Amniotic epithelial cell (primary cell): Measurements from ENCODE around the gene WDR19.
"Not testable (repeated sequence)": the region's sequence is repeated elsewhere in the genome, so short reads cannot be mapped to it uniquely, and the experiment has no call there.

ENCODE experiments used
- DNase-seq: peaks from one replicate; pipeline ENCODE4 v3.0.0-alpha.2; 2010; ENCODE audit warnings: low read depth

Gene WDR19

DNA sequence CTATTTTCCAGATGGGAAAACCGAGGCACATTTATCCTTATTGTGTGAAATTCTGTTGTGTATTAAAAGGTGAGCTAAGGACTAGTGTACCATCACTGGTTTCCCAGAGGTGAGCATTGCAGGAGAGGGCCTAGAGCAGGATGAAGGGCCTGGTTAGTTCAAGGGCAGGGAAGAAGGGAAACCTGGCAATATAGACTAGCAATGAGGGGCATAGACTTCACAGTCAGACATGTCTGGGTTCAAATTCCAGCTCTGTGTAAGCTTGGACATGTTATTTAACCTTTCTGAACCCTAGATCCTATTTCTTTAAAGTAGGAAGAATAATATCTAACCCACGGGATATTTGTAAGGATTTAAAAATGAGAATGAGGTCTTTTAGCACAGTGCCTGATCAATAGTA is 50.8 kb downstream of the WDR19 start:
- DNase-seq = no peak

DNA sequence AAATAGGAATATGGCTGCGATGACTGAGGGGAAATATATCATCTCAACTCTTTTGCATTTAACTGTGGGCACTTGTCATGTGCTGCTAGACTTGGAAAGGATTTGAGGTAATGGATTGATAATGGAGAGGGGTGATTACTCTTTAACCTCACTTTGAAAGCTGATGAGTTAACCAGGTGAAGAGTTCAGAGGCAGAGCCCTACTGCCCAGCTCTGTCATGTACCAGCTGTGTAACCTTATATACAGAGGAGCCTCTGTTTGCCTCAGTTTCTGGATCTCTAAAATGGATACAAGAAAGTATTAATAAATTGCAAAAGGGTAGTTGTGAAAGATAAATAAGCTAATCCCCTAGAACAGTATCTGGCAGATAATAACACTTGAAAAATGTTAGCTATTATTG is 51.5 kb downstream of the WDR19 start:
- no peak for DNase-seq

DNA sequence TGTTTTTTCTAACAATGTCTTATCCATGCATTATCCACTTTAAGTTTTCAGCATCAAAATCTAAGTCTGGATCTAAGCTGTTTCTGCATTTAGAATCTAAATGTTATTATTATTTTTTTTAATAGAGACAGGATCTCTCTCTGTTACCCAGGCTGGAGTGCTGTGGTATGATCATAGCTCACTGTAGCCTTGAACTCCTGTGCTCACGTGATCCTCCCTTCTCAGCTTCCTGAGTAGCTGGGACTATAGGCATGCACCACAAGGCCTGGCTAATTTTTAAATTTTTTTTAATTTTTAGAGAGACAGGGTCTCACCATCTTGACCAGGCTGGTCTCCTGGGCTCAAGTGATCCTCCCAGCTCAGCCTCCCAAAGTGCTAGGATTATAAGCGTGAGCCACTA is 52.7 kb downstream of the WDR19 start:
- DNase-seq = no peak

DNA sequence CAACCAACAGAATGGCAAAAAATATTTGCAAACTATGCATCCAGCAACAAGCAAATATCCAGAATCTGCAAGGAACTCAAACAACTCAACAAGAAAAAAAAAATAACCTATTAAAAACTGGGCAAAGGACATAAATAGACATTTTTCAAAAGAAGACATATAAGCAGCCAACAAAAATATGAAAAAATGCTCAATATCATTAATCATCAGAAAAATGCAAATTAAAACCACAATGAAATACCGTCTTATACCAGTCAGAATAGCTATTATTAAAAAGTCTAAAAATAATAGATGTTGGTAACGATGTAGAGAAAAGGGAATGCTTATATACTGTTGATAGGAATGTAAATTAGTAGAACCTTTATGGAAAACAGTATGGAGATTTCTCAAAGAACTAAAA is 53.4 kb downstream of the WDR19 start:
- DNase-seq = no peak

DNA sequence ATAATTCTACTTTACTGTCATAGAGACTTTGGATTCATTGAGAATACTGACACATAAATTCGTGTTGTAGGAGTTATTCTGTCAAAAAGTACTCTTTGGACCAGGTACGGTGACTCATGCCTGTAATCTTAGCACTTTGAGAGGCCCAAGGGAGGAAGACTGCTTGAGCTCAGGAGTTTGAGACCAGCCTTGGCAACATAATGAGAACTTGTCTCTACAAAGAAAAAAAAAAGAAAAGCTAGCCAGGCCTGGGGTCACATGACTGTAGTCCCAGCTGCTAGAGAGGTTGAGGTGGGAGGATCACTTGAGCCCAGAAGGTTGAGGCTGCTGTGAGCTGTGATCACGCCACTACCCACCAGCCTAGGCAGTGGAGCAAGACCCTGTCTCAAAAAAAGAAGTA is 54.9 kb downstream of the WDR19 start:
- DNase-seq = peak; percentile 39

DNA sequence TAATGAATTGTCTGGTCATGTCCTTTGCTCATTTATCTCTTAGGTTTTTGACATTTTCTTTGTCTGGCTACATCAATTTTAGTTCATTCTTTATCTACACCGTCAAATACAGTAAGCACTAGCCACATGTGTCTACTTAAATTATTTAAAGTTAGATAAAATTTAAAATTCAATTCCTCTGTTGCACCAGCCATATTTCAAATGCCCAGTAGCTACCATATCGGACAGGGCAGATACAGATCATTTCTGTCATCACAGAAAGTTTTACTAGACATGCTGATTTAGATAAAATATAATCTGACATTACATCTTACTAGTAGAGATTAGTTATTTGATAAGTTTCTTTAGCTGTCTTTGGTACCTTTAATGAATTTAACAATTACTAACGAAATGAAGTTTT is 61.1 kb downstream of the WDR19 start:
- DNase-seq = no peak

DNA sequence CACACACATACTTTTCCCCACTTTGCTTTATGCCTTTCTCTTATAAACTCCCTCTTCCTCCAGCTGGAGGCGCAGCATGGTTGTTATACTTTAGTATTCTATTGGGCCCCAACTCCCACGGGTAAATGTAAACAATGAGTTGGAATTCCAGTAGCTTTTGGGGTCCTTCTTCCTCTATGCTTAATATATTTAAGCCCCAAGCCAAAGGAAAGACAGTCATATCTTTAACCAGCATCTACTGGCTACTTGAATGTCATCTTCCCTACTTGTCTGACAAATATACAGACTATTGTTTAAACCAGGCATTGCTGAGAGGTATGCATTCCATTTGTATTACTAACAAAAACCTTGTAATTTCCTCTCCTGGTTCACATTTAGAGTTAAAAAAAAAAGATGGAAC is 72.9 kb downstream of the WDR19 start:
- DNase-seq = peak; percentile 39

DNA sequence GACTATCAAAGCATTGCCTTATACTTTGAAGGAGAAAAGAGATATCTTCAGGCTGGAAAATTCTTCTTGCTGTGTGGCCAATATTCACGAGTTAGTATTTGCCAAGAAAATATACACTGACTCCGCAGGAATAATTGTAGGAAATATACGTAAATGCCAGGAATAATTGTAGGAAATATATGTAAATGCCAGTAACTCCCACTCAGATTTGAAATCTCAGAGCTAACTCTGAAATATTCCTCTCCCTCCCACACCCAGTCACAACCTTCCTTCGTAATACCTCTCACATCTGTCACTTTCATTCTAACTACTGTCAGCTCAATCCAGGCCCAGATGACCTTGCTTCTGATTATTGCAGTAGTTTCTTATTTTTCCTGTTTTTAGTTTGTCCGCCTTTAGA is 73.5 kb downstream of the WDR19 start:
- DNase-seq = no peak

DNA sequence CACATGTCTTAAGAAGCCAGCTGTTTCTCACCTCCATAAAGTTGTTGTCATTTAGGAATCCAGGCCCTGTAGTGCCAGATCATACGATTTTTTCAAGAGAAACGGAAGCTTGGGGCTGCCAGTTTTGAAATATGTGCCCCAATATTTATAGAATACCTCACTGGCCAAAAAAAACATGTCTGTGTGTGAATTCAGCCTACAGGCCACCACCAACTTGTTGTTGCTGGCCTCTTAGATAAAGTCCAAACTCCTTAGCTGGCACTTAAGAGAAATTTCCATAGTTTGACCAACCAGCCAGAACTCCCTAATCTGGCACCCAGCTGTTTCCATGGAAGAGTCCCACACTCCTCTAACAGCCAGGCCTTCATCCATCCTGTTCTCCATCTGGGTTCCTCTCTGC is 74.1 kb downstream of the WDR19 start:
- DNase-seq = no peak

DNA sequence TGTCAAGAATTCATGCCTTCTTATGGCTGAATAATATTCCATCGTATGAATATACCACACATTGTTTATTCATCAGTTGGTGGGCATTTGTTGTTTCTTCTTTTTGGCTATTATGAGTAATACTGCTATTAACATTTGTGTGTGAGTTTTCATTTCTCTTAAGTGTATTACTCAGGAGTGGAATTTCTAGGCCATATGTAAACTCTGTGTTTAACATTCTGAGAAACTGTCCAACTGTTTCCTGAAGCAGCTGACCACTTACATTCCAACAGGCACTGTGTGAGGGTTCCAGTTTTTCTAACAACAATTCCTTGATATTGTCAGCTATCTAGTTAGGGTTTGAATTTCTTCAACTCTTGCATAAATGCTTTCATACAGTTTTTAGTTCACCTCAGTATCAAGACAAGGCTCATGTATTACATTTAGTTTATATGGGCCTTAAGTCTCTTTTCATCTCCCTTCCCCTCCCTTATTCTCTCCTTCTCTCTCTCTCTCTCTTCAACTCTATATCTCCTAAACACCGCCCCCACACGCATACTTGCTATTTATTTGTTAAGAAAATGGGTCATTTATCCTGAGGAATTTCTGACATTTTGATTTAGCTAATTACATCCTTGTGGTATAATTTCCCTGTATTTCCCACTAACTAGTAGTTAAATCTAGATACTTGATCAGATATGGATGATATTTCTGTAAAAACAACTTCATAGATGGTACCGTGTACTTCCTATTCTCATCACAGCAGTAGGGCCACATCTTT is 77.4 kb downstream of the WDR19 start:
- peak; percentile 59 for DNase-seq

DNA sequence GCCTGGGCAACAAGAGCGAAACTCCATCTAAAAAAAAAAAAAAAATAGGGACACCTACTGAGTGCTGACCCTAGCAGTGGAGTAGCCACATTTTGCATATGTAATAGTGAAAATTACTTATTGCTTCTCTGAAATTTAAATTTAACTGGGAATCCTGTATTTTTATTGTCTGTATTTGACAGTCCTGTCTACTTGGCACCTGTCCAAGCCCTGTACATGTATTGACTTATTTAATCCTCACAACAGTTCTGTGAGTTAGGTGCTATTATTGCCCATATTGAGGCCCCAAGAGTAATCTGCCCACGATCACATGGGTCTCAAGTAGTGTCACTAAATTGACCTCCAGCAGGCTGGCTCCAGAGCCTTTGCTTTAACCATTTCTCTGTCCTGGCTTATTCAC is 81.6 kb downstream of the WDR19 start:
- no peak for DNase-seq

DNA sequence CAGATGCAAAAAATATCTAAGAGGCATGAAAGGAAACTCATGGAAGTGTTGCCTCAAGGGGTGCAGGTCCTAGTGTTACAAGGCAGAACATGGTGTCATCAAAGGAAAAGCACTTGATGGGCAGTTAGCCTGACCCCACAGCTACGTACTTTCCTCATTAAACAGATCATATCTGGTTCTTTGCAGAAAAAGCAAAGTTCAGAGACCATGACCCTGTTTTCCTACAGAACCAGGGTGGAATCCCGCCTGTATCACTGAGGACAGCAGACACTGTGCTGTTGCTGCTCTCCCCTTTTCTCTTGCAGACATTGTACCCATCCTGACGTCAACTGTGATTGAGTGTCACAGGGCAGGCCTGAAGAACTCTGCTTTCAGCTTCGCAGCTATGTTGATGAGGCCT is 92.2 kb downstream of the WDR19 start:
- DNase-seq = no peak

DNA sequence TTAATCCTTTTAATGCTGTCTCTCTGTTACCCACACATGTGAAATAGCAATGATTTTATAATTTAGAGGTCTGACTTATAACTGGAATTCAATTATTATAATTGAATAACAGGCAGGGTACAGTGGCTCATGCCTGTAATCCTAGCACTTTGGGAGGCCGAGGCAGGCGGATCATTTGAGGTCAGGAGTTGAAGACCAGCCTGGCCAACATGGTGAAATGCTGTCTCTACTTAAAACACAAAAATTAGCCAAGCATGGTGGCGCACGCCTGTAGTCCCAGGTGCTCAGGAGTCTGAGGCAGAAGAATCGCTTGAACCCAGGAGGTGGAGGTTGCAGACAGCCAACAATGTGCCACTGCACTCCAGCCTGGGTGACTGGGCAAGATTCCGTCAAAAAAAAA is 95.3 kb downstream of the WDR19 start:
- DNase-seq = not testable (repeated sequence)

DNA sequence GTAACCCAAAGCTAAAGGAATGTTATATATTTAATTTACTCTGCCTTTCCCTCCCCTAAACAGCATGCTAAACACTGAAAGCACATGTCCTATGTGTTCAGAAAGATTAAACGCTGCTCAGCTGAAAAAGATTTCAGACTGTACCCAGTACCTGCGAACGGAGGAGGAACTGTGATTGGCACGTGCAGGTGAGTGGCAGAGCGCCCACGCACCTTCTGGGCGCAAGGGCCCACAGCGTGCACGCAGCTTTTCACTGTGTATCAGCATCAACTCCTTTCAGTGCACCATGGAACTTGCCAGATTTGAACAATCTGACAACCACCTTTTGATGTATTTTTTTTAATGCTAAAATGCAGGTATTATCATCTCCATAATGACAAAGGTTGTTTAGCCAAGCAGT is 96.1 kb downstream of the WDR19 start:
- no peak for DNase-seq

DNA sequence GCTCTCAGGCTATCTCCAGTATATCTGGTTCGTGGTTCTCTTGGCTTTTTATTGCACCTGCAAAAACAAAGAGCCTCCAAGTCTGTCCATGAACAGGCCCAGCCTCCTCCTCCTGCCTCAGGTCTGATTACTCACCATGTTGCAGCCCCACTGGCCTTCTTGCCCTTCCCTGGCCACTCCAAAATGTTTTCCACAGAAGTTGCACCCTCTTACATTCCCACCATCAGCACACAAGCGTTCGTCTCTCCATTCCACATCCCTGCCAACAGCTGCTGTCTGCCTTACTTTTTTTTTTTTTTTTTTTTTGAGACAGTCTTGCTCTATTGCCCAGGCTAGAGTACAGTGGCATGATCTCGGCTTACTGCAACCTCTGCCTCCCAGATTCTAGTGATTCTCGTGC is 97.1 kb downstream of the WDR19 start:
- DNase-seq = no peak

DNA sequence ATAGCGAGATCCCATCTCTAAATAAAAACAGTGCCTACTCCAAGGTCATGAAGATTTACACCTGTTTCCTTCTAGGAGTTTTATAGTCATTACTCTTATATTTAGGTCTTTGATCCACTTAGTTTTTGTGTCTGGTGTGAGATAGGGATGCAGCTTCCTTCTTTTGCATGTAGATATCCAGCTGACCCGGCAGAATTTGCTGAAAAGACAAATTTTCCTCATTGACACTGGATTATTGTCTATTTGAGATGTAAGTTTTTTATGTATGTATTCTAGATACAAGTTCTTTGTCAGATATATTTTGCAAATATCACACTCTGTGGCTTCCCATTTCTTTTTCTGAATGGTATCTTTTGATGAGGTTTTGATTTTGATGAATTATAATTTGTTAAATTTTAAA is 98.4 kb downstream of the WDR19 start:
- DNase-seq = no peak

DNA sequence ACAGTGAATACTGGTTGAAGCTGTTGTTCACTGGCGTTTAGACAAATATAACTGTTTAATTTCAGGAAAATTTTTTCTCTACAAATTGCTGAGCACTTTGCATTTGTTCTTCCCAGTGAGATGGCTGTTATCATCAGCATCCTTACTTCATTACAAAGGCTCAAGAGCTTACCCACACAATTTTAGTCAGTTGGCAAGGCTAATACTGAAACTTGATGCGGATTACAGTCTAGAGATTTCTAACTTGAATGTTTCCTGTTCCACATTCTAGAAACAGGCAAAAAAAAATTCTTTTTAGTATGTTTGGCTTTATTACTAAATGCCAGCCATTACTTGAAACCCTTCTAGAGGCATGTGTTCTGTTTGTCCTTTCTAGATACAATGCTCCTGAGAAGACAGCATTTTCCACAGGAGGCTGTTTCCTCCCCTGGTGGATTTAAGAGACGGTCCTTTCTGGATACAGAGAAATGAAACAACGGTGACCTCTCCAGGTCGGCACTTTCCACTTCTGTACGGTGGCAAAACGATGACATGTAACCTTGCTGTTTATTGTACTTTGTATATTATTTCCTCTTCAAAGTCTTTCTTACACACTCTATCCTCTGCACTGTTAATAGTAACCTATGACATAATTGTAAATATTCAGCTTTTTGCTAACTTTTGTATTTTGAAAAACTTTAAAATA is 102.9 kb downstream of the WDR19 start:
- no peak for DNase-seq

DNA sequence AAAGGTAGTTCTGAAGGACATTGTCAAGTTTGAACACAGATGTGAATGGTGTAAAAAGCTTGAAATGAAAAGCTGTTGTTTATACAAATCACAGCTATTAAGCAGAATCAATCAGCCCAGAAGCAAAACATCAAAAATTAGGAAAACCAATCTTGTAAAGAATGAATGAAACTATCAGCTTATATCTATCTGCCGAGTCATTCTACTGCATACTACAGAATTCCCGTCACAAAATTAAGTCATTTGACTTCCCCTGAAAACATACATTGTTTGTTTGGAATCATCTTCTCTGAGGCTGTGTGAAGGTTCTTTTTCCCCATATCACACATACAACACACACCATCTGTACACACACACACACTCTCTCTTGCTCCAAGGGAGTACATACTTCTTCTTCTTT is 103.5 kb downstream of the WDR19 start:
- DNase-seq = no peak

DNA sequence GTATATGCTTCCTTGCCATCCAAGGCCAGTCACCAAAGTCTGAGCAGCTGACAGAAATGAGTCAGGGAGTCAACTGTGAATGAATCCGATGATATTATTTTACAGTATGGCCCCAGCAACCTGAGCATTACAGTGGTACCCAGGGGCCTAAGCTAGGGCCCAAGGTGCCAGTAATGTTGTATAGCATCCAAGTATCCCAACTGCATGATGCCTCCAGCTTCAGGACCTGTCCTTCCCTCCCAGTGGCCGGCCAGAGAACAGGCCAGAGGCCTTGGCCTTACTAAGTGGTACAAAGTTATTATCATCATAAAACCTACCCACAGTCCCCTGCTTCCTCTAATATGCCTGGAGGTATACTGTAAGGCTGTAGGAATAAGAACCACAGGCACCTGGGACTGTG is 103.9 kb downstream of the WDR19 start:
- no peak for DNase-seq

DNA sequence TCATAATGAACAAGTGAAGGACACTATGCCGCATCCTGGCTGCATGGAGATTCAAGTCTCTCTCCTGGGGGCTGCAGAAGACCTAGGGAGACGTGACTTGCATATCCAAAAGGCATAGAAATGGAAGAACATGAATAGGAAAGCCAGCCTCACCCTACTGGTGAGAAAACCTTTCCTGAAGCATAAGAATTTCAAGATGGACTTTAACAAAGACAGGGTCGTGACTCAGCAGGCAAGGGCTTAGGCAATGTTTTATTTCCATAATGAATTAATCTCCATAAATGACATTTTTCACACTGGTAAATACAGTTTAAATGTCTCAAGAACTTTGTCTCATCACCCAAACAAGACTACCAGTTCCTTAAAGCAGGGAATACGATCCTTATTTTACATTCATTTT is 104.9 kb downstream of the WDR19 start:
- DNase-seq = no peak

DNA sequence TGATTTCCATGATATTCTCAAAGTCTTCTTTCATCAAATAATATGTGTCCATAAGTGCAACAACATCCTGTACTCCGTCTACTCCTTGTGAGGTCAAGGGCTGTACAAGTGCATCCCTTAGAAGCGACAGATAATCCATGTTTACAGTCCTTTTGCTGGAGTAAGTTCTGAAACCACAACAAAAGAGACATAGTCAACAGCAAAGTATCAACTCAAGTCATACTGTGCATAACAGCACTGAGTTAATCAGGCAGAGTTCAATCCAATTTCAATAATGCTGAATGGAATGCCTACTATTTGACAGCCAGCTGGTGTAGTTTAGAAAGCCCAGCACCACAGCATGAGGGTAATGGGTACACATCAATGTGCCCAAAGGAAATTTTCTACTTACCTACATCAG is 109.4 kb downstream of the WDR19 start:
- no peak for DNase-seq

DNA sequence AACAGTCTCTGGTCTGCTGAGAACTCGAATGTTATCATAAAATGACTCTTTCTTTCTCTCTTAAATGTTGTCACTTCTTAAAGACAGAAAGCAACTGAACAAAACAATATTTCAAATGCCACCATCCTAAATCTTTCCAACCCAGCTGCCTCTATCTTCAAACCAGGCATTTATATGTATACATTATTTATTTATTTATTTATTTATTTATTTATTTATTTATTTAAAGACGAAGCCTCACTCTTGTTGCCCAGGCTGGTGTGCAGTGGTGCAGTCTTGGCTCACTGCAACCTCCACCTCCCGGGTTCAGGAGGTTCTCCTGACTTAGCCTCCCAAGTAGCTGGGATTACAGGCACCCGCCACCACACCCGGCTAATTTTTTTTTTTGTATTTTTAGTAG is 110.1 kb downstream of the WDR19 start:
- not testable (repeated sequence) for DNase-seq

DNA sequence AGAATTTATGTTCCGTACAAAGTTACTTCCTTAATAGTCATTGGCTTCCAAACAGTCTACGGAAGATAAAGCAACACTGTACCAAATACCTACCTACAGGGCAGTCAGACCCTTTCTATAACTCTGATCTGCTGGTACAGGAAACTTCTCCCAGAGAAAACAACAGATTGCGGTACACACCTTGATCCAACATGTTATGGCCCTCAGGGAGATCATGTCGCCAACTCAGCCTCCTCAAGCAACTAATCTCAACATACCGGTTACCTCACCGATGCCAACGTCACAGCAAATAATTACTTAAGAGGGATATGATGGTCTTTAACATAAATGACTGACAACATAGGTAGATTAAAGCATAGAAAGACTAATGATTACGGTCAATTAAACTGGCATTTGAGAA is 113.5 kb downstream of the WDR19 start:
- no peak for DNase-seq

DNA sequence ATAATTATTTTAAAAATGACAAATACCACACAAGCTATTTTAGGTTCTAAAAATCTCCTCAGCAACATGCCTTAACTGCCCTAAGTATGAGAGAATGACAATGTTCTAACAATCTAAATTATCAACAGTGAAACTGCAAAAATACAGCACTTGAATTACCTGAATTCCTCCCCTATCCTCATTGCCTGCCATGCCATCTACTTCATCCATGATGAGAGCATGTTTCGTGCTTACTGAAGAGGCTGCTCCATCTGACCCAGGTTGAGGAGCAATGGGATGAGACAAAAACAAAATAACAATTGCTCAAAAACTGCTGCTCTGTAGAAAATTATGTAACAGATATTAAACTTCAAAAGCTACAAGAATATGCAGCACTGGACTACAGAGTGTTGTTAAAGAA is 120.6 kb downstream of the WDR19 start:
- no peak for DNase-seq
